Smooth muscle cell (in vitro differentiated cells): ENCODE results near the gene ST6GALNAC3. TPM values are rescaled to one million over a fixed set of nuclear protein-coding genes. Genes with fewer than 3 reads are reported as not detected.

Source experiments
- DNase-seq: peaks from one replicate; lab custom pipeline; 2025; ENCODE audit not compliant: unreplicated experiment; lab: John Stamatoyannopoulos, UW
- H2AFZ ChIP-seq: fragments of 200-600 bp; sonication (generic); 2 replicates; pipeline ENCODE4 v1.6.0; 2016; ENCODE audit warnings: antibody characterized with exemption, low read depth, mild to moderate bottlenecking
- H3F3A ChIP-seq: fragments of 200-600 bp; sonication (generic); 2 replicates; pipeline ENCODE4 v1.6.0; 2017; ENCODE audit warnings: antibody characterized with exemption, low read depth
- H3K27ac ChIP-seq: fragments of 200-600 bp; sonication (generic); 2 replicates; pipeline ENCODE4 v1.5.1; 2016; ENCODE audit warnings: low read depth, mild to moderate bottlenecking
- H3K27me3 ChIP-seq: fragments of 200-600 bp; sonication (generic); 2 replicates; pipeline ENCODE4 v1.6.1; 2016; ENCODE audit warnings: low read depth, mild to moderate bottlenecking
- H3K36me3 ChIP-seq: fragments of 200-600 bp; sonication (generic); 2 replicates; pipeline ENCODE4 v1.5.1; 2016; ENCODE audit warnings: low read depth
- H3K4me1 ChIP-seq: fragments of 200-600 bp; sonication (generic); 2 replicates; pipeline ENCODE4 v1.5.1; 2016; ENCODE audit warnings: low read depth
- H3K4me2 ChIP-seq: fragments of 200-600 bp; sonication (generic); 2 replicates; pipeline ENCODE4 v1.6.0; 2016; ENCODE audit warnings: mild to moderate bottlenecking
- H3K4me3 ChIP-seq: fragments of 200-600 bp; sonication (generic); 2 replicates; pipeline ENCODE4 v1.5.1; 2016; ENCODE audit warnings: mild to moderate bottlenecking
- H3K79me2 ChIP-seq: fragments of 200-600 bp; sonication (generic); 2 replicates; pipeline ENCODE4 v1.6.0; 2016; ENCODE audit warnings: low read depth, mild to moderate bottlenecking
- H3K9ac ChIP-seq: fragments of 200-600 bp; sonication (generic); 2 replicates; pipeline ENCODE4 v1.6.0; 2016; ENCODE audit warnings: low read depth
- H3K9me3 ChIP-seq: fragments of 200-600 bp; sonication (generic); replicated peaks from 2 replicates; pipeline ENCODE4 v1.5.1; 2016; ENCODE audit warnings: low read depth
- H4K20me1 ChIP-seq: fragments of 200-600 bp; sonication (generic); 2 replicates; pipeline ENCODE4 v1.6.0; 2016; ENCODE audit warnings: low read depth
- WGBS: methylation state at CpG from one replicate; pipeline ENCODE4 v1.1.7; 2016; ENCODE audit warnings: low lambda C conversion rate; 5-methylcytosine and 5-hydroxymethylcytosine counted together
- polyA plus RNA-seq: library from polyadenylated mRNA; unstranded; fragments of >200 nt; fragmentation: Nextera tagmentation; extraction: Ambion mirVana; gene quantifications from 2 replicates; pipeline ENCODE4 v1.2.1, GENCODE V29; 2016
- total RNA-seq: library from RNA; depleted of rRNA; stranded (reverse); fragments of >200 nt; gene quantifications from 2 replicates; pipeline ENCODE4 v1.2.3, GENCODE V29; 2014
- TF ChIP-seq, protein P1 (sequence below): fragments of 200-600 bp; sonication (generic); IDR thresholded peaks from 2 replicates; pipeline ENCODE4 v1.5.1; 2017; ENCODE audit warnings: borderline replicate concordance, mild to moderate bottlenecking, antibody characterized with exemption; ENCODE audit not compliant: insufficient read depth, poor library complexity, severe bottlenecking

The ST6GALNAC3 gene
- total and polyA plus RNA-seq, 2 experiments from 2014 or later = 9.3 to 13.4 TPM

DNA sequence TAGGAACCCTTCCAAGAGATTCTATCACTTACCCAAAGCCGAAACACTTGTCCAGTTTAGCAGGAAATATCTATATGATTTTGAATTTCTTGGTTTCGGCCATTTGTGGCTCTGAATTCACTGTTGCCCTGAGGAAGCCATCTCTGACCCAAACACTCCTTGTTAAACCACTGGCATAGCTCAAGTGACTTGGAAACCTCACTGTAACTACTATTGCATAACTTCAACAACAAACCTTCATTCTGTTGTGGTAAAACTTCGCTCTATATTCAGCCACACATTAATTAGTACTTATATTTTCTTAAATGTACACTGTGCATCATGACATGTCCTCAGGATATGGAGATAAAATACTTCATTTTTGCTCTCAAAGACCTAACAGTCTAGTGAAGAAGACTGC, 63.2 kb downstream of the ST6GALNAC3 start:
- no peaks in the 10 kb centered on the region for H3K9me3 ChIP-seq
- no peak overlapping the region for H3K4me3 ChIP-seq
- no peak overlapping the region for H3K27ac ChIP-seq
- H3K4me1 ChIP-seq = peaks cover 4% of the 10 kb centered on the region
- H4K20me1 ChIP-seq = no peaks in the 10 kb centered on the region
- no peaks in the 10 kb centered on the region for H3K36me3 ChIP-seq
- no peak overlapping the region for H2AFZ ChIP-seq
- H3K79me2 ChIP-seq = no peaks in the 10 kb centered on the region
- H3K27me3 ChIP-seq = no peaks in the 10 kb centered on the region
- H3K9ac ChIP-seq = no peak overlapping the region
- no peak overlapping the region for H3K4me2 ChIP-seq
- TF ChIP-seq, protein P1, sequence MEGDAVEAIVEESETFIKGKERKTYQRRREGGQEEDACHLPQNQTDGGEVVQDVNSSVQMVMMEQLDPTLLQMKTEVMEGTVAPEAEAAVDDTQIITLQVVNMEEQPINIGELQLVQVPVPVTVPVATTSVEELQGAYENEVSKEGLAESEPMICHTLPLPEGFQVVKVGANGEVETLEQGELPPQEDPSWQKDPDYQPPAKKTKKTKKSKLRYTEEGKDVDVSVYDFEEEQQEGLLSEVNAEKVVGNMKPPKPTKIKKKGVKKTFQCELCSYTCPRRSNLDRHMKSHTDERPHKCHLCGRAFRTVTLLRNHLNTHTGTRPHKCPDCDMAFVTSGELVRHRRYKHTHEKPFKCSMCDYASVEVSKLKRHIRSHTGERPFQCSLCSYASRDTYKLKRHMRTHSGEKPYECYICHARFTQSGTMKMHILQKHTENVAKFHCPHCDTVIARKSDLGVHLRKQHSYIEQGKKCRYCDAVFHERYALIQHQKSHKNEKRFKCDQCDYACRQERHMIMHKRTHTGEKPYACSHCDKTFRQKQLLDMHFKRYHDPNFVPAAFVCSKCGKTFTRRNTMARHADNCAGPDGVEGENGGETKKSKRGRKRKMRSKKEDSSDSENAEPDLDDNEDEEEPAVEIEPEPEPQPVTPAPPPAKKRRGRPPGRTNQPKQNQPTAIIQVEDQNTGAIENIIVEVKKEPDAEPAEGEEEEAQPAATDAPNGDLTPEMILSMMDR = no peak
- DNase-seq = no peak
- no peaks in the 10 kb centered on the region for H3F3A ChIP-seq
- 94% methylated on average over 3 of the region's 3 CpGs for WGBS

DNA sequence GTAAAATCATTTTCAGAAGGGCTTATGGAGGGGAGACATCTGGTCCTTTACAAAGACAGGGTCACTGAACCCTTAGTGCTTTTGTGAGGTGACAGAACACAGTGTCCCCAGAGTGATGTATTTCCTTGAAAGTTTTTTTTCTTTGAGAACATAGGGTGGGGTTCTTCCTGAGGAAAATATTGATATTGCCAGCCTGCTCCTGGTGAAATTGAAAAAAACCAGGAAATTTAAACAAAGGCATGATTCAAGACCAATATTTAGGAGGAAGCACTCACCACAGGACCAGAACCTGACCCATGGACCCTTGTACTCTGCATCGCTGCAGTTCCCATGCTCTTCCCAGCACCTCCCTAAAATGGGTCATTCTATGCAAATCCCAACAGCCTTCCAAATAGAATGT, 63.7 kb downstream of the ST6GALNAC3 start:
- Histone ChIP-seq H3F3A (no peaks in the 10 kb centered on the region), H3K27ac (no peak overlapping the region), H3K36me3 (no peaks in the 10 kb centered on the region), H3K9ac (no peak overlapping the region), H3K9me3 (no peaks in the 10 kb centered on the region), H3K79me2 (no peaks in the 10 kb centered on the region), H3K27me3 (no peaks in the 10 kb centered on the region), H2AFZ (no peak overlapping the region), H4K20me1 (no peaks in the 10 kb centered on the region), H3K4me3 (no peak overlapping the region), H3K4me1 (peaks cover 4% of the 10 kb centered on the region), H3K4me2 (no peak overlapping the region)
- TF ChIP-seq, protein P1 = no peak
- DNase-seq = no peak
- 100% methylated on average over 1 of the region's 1 CpG for WGBS

DNA sequence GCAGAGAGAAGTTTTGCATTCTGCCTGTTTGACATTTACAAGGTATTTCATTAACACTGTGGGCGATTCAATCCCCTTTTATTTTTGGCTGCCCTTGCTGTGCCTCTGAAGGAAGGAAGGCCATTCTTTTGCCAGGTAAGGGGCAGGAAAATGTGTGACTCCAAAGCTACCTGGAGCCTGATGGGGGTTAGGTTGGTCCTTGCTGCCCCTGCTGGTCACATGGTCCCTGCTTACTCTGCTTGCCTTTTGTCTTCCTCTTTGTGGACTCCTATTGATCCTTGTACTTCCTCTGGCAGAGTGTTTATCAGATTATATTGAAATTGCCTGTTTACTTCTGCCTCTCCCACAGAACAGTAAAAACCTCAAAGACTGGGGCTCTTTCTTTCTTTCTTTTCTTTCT, 65.7 kb downstream of the ST6GALNAC3 start:
- Histone ChIP-seq H3F3A (no peaks in the 10 kb centered on the region), H3K9me3 (no peaks in the 10 kb centered on the region), H4K20me1 (no peaks in the 10 kb centered on the region), H3K4me3 (no peak overlapping the region), H3K9ac (no peak overlapping the region), H3K27ac (no peak overlapping the region), H3K4me1 (peaks cover 4% of the 10 kb centered on the region), H3K27me3 (no peaks in the 10 kb centered on the region), H3K79me2 (no peaks in the 10 kb centered on the region), H2AFZ (no peak overlapping the region), H3K36me3 (no peaks in the 10 kb centered on the region), H3K4me2 (no peak overlapping the region)
- TF ChIP-seq, protein P1 = no peak
- WGBS = 65% methylated on average over 1 of the region's 1 CpG
- no peak for DNase-seq

DNA sequence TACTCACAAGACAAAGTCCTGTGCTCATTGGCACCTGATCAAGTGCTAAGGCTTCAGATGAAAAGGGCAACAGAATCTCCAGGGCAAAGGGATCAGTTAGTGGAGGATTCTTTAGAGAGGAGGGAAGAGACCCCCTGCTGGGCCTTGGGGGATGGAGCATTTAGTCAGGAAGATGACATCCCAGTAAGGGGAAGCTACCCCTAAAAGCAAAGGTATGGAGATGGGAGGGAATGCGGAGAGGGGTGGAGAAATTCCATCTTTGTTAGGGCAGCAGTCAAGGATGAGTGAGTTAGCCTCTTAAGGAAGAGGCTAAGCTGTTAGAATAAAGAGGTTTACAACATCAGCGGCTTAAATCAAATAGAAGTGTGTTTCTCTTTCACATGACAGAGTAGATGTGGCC, 67.4 kb downstream of the ST6GALNAC3 start:
- no peaks in the 10 kb centered on the region for H3K9me3 ChIP-seq
- TF ChIP-seq, protein P1 = no peak
- no peak for DNase-seq
- WGBS = 74% methylated on average over 2 of the region's 2 CpGs
- H3K9ac ChIP-seq = no peak overlapping the region
- H4K20me1 ChIP-seq = no peaks in the 10 kb centered on the region
- H3K4me1 ChIP-seq = peaks cover 4% of the 10 kb centered on the region
- H3F3A ChIP-seq = no peaks in the 10 kb centered on the region
- H3K36me3 ChIP-seq = no peaks in the 10 kb centered on the region
- no peak overlapping the region for H3K4me3 ChIP-seq
- H3K79me2 ChIP-seq = no peaks in the 10 kb centered on the region
- H3K4me2 ChIP-seq = no peak overlapping the region
- no peaks in the 10 kb centered on the region for H3K27me3 ChIP-seq
- H2AFZ ChIP-seq = no peak overlapping the region
- no peak overlapping the region for H3K27ac ChIP-seq
